Ovary (tissue), 9 donors: ENCODE measurements around the gene KMT2E. TPM values are rescaled to one million over a fixed set of nuclear protein-coding genes. Genes with fewer than 3 reads are reported as not detected.

Source experiments
- DNase-seq, 5 donors: peaks; one replicate each; pipeline ENCODE4 v3.0.0-alpha.2; 2019 to 2020
- H3K27ac ChIP-seq, 2 donors: fragments of 200-600 bp; one replicate each; pipeline versions ENCODE4 v1.5.1 to v1.8.0; 2019 to 2022
- H3K27me3 ChIP-seq: fragments of 200-600 bp; one replicate; pipeline ENCODE4 v1.8.0; 2022
- H3K36me3 ChIP-seq: fragments of 200-600 bp; sonication (generic); one replicate; pipeline ENCODE4 v1.5.1; 2019
- H3K4me1 ChIP-seq: one replicate; pipeline ENCODE4 v1.8.1; 2013; ENCODE audit warnings: mild to moderate bottlenecking, moderate library complexity; ENCODE audit not compliant: insufficient read depth
- H3K4me3 ChIP-seq: fragments of 200-600 bp; sonication (generic); one replicate; pipeline ENCODE4 v1.5.1; 2017
- H3K9me3 ChIP-seq, 2 donors: fragments of 200-600 bp in 1 of 2; sonication (generic) in 1 of 2; one replicate each; pipeline versions ENCODE4 v1.5.1 to v1.8.1; 2013 to 2019; ENCODE audit warnings: mild to moderate bottlenecking in 1 of 2, moderate library complexity in 1 of 2
- EP300 ChIP-seq: sonication (generic); formaldehyde crosslinking; IDR thresholded peaks from one replicate; pipeline ENCODE4 v1.6.1; 2017; ENCODE audit warnings: antibody characterized with exemption
- POLR2A ChIP-seq: fragments of 450-650 bp; IDR thresholded peaks from one replicate; pipeline ENCODE4 v1.6.1; 2017; ENCODE audit warnings: antibody characterized with exemption, mild to moderate bottlenecking, moderate library complexity
- WGBS, 3 donors: extraction: QIAGEN DNeasy Blood & Tissue Kit in 1 of 3; methylation state at CpG; one replicate each; pipeline versions ENCODE4 v1.1.5 to v1.1.7; 2013 to 2017; 5-methylcytosine and 5-hydroxymethylcytosine counted together
- intact Hi-C, 4 donors: fragments of 100-400 bp; cut with DNase I; formaldehyde crosslinking; loops; one replicate each; pipeline versions ENCODE4 v1.11.0 to v1.15.1; 2022 to 2023
- polyA plus RNA-seq, 2 donors: library from polyadenylated mRNA; stranded (reverse); fragments of 200-250 nt in 1 of 2; fragments of 350-450 nt in 1 of 2; fragmentation: Illumina TruSeq in 1 of 2; extraction: RNeasy Lipid Tissue Mini Kit (QIAGEN cat#74804) in 1 of 2; gene quantifications; one replicate each; pipeline ENCODE4 v1.2.3, GENCODE V29; 2013 to 2014
- total RNA-seq, 7 donors: library from RNA; depleted of rRNA in 2 of 7; stranded (reverse); fragments of >200 nt in 2 of 7; fragmentation: NEBNext Ultra II Directional in 3 of 7; extraction: Animal tissue kit (Norgen Biotek cat#: 25700) in 3 of 7; gene quantifications; one replicate each; pipeline versions ENCODE4 v1.1.0 to v1.2.4, GENCODE V29; 2016 to 2023
- TF ChIP-seq, protein P1 (sequence below), 3 donors: fragments of 450-650 bp in 2 of 3; fragments of 200-600 bp in 1 of 3; IDR thresholded peaks; one replicate each; pipeline versions ENCODE4 v1.5.1 to v1.8.0; 2016 to 2022; ENCODE audit warnings: antibody characterized with exemption in 3 of 3, mild to moderate bottlenecking in 1 of 3
- donor health status: DM: no; HTN: no; CAD: no; lungs with moderate emphysema.
- donor health status: DM: no; HTN: no; CAD: no.
- donor health status: Bipolar disorder and iron deficiency.
- donor health status: DM: yes; HTN: yes; CAD: no.
- donor health status: DM: no; HTN: no; CAD: no.
- donor health status: DM: yes; HTN: yes; CAD: no.

KMT2E gene
- total and polyA plus RNA-seq, 9 donors, result 35.2 to 152 (median 113) TPM

DNA sequence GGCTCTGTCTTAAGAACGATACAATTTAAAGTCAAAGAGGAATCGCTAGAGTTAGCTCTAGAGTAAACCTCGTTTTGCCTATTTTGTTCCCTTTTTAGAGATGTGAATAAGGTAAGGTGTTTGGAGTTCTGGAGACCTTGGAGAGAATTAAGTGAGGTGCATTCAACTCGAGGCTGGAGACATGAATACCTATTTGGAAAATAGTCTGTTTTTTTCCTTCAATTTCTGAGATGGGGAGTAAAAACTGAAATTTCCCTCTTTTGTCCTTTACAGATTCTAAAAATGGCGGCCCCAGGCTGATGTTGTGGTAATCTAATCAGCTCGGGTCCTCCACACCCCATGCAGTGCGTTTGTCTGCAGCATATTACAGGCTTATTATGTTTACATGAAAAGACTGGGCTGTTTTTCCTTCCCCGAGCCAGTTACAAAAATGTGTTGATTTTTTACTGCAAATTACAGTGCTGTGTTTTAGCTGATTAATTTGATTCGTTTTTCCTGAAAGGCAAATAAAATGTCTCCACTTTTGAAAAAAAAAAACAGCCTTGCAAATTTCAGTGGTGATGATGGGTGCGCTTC, 1.5 kb downstream of the KMT2E start:
- WGBS, 3 donors, result 1% methylated on average over 10 of the region's 10 CpGs
- no peak for TF ChIP-seq POLR2A
- TF ChIP-seq EP300, result no peak
- TF ChIP-seq, protein P1, sequence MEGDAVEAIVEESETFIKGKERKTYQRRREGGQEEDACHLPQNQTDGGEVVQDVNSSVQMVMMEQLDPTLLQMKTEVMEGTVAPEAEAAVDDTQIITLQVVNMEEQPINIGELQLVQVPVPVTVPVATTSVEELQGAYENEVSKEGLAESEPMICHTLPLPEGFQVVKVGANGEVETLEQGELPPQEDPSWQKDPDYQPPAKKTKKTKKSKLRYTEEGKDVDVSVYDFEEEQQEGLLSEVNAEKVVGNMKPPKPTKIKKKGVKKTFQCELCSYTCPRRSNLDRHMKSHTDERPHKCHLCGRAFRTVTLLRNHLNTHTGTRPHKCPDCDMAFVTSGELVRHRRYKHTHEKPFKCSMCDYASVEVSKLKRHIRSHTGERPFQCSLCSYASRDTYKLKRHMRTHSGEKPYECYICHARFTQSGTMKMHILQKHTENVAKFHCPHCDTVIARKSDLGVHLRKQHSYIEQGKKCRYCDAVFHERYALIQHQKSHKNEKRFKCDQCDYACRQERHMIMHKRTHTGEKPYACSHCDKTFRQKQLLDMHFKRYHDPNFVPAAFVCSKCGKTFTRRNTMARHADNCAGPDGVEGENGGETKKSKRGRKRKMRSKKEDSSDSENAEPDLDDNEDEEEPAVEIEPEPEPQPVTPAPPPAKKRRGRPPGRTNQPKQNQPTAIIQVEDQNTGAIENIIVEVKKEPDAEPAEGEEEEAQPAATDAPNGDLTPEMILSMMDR (IDR thresholded peaks at IDR 0.05), result no peak
- no peaks in the 10 kb centered on the region for H3K27me3 ChIP-seq
- no peak for DNase-seq
- peaks cover 6% of the 10 kb centered on the region for H3K4me1 ChIP-seq
- H3K36me3 ChIP-seq, result no peaks in the 10 kb centered on the region
- intact Hi-C loops, result no loop called here
- peak overlapping the region; percentile 67 for H3K4me3 ChIP-seq
- H3K9me3 ChIP-seq, result no peaks in the 10 kb centered on the region
- H3K27ac ChIP-seq, result peak overlapping the region; percentile 97 to 98

GRCh38 chr7:105016068-105016708, 2.2 kb downstream of the KMT2E start:
- intact Hi-C loops, result no loop called here
- DNase-seq, result no peak
- Histone ChIP-seq H3K4me1 (peaks cover 6% of the 10 kb centered on the region), H3K4me3 (peak overlapping the region; percentile 67), H3K27me3 (no peaks in the 10 kb centered on the region), H3K27ac (peak overlapping the region in 1 of 2 donors; percentile 98), H3K9me3 (no peaks in the 10 kb centered on the region), H3K36me3 (no peaks in the 10 kb centered on the region)
- 4 to 7% (median 5%) methylated on average over 3 of the region's 3 CpGs for WGBS, 3 donors
- no peak for TF ChIP-seq POLR2A
- TF ChIP-seq EP300, result no peak
- TF ChIP-seq, protein P1 (IDR thresholded peaks at IDR 0.05), result no peak

DNA sequence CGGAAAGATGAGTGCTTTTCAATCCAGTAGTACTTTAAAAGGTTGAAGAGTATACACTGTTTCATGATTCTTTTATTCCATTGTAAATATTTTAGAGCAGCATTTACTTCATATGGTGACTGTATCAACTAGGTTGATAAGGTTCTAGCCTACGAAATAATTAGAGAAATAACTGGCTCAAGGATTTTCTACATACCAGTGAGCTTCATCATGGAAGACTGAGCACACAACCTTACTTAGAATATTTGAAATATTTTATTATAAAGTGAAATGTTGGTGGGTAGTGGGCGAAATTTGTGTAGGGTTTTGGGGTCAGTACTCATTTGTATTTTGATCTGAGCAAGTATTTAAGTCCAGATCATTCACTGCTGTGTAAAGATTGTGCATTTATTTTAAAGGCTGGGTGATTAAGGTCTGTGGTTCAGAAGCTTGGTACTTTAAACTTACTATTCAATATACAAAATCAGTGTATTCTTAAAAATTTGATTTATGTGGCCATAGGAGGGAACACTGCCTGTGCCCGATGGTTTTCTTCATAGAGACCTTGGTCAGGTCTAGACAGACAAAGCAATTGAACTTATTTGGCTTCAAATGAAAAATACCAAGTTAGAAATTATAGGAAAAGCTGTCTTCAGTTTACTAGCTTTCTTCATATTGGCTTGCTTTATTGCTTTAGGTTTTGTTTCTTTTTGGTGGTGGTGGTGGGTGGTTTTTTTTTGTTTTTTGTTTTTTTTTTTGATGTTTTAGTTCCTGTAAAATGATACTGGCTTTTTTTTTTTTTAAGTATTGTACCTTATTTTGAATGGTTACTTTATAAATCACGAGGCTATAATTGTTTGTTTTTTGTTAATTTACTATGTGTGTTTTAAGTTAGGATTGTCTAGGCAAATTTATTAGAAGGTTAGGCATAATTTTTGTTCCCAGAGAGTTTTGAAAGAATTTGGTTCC, 3.0 kb downstream of the KMT2E start:
- H3K9me3 ChIP-seq, result no peaks in the 10 kb centered on the region
- peaks cover 6% of the 10 kb centered on the region for H3K4me1 ChIP-seq
- TF ChIP-seq, protein P1 (IDR thresholded peaks at IDR 0.05), result no peak
- TF ChIP-seq POLR2A (no peak), EP300 (no peak)
- DNase-seq, result no peak
- intact Hi-C loops, result no loop called here
- no peaks in the 10 kb centered on the region for H3K36me3 ChIP-seq
- H3K27ac ChIP-seq, result peak overlapping the region in 1 of 2 donors; percentile 98
- no peaks in the 10 kb centered on the region for H3K27me3 ChIP-seq
- peak overlapping the region; percentile 67 for H3K4me3 ChIP-seq
- 5 to 8% (median 7%) methylated on average over 5 of the region's 5 CpGs for WGBS, 3 donors

GRCh38 chr7:105017657-105018365, 3.8 kb downstream of the KMT2E start:
- Histone ChIP-seq H3K27me3 (no peaks in the 10 kb centered on the region), H3K27ac (no peak overlapping the region), H3K4me1 (peaks cover 6% of the 10 kb centered on the region), H3K4me3 (peak overlapping the region; percentile 67), H3K9me3 (no peaks in the 10 kb centered on the region), H3K36me3 (no peaks in the 10 kb centered on the region)
- 13 to 28% (median 16%) methylated on average over 4 of the region's 4 CpGs for WGBS, 3 donors
- no peak for DNase-seq
- intact Hi-C loops, result no loop called here
- TF ChIP-seq POLR2A (no peak), EP300 (no peak)
- TF ChIP-seq, protein P1 (IDR thresholded peaks at IDR 0.05), result no peak
